ENCODE results near the gene GRAMD2B.
"Not testable (repeated sequence)": the region's sequence is repeated elsewhere in the genome, so short reads cannot be mapped to it uniquely, and the experiment has no call there.

GRAMD2B gene

DNA sequence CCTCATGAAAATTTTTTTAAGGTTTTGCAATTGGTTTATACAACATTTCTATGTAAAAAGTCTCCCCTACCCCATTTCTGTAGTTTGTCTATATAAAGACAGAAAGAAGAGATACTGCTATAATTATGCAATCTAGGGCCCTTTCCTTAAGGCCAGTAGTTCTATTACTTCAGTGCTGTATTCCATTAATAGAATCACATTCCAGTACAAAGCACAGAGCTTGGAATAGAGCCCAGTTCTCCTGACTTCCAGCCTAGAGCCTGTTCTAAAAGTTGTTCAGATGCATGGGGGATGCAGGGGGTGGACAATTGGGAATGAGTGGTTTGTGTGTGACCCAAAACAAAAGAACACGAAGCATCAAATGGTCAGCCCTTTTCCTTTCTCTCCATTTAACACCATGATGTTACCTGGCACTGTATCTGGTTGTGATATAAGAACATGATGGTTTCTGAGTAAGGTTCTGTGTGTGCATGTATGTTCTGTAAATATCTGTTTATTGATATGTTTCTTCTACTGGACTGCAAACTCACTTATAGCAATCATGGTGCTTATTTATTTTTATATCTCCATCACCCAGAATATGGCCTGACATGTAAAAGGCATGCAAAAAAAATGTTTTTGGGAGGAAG is 8.2 kb upstream of the GRAMD2B start:
- no peak for DNase-seq

- no peak for DNase-seq
Observed at GRCh38 chr5:126415789-126416188, 7.4 kb upstream of the GRAMD2B start.

- DNase-seq, result no peak
Observed at GRCh38 chr5:126416266-126416925, 6.8 kb upstream of the GRAMD2B start.

DNA sequence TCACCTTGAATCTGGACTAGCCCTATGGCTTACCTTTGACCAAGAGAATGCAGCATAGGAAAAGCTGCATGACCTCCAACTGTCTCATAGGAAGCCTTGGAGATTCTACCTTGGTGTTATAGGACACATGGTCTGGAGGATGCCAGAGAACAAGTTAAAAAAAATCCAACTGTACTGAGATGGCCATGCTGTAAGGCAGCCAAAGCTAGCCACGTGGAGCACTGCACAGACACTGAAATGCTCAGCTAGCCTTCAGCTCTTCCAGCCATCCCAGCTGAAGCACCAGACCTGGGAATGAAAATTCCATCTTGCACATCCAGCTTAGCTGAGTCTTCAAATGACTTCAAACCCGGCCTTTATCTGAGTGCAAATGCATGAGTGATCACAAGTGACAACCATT is 6.0 kb upstream of the GRAMD2B start:
- no peak for DNase-seq

DNA sequence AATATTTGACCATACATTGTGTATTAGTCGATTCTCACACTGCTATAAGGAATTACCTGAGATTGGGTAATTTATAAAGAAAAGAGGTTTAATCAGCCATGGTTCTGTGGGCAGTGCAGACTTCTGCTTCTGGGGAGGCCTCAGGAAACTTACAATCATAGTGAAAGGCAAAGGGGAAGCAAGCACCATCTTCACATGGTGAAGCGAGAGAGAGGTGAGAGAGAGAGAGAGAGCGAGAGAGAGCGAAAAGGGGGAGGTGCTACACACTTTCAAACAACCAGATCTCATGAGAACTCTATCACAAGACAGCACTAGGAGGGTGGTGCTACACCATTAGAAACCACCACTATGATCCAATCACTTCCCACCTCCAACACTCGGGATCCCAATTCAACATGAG is 4.1 kb upstream of the GRAMD2B start:
- DNase-seq, result no peak

DNA sequence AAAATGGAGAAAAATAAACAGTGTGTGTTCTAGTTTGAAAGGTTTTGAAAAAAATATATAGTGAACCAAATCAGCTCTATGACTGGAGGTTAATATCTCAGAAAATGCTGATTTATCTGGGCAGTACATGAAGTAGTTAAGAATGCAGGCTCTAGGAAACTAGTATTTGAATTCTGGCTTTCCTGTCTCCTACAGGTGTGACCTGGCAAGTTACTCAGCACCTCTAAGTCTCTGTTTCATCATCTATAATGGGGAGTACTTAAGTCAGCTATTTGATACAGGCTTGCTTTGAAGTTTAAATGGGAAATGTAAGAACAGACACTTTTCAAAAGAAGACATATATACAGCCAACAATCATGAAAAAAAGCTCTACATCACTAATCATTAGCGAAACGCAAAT is 5.2 kb downstream of the GRAMD2B start:
- no peak for DNase-seq

DNA sequence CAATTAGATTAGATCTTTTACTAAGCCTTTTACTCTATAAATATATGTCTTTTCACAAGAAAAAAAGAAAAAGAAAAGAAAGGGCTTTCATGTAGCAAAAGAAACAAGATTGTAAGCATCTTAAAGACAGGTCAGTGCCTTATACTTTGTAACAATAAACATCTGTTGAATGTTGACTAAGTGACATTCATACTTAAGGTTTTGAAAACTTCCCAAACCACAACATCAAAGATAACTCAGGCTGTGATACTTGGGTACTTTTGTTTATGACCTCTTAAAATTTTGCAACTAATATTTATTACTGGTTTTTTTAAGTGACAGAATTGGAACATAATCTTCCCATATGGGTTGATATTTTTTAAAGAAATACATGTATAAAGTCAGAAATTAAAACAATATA is 7.4 kb downstream of the GRAMD2B start:
- DNase-seq, result no peak

DNA sequence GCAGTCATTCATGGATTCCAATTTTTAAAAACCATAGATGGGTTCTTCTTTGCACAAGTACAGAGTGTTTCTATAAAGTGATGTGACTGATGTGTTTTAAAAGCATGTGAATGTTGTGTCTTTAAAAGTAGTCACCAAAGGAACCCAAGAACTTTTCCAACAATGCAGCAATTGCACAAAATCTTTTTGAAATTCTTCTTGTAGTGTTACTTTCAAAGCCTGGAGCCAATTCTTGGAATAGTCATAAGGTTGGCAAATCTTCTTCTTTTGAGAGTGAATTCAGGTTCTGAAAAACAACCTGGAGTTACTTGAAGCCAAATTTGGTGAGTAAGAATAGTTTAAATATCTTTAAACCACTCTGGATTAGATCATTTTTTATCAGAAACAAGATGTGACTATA is 10.5 kb downstream of the GRAMD2B start:
- no peak for DNase-seq

DNA sequence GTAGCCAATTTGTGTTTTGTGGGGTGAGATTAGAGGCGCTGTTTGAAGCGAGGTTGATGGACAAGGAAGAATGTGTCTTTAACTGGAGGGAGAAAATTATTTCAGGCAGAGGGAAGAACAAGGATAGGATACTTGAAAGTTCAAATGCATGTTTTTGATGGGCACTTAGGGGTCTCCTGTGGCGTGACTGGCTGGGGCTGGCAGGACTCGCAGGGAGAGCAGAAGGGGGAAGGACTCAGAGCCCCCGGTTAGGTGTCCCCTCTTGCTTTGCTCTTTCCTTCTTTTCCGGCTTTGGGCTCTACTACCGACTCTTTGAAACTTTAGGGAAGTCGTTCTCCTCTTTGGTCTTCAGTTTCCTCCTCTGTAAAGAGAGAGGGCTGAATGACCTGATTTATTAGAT is 12.1 kb downstream of the GRAMD2B start:
- DNase-seq, result no peak

GRCh38 chr5:126435714-126436113 is 12.5 kb downstream of the GRAMD2B start:
- no peak for DNase-seq

- DNase-seq, result no peak
Observed at GRCh38 chr5:126437721-126438120, 14.5 kb downstream of the GRAMD2B start.

DNA sequence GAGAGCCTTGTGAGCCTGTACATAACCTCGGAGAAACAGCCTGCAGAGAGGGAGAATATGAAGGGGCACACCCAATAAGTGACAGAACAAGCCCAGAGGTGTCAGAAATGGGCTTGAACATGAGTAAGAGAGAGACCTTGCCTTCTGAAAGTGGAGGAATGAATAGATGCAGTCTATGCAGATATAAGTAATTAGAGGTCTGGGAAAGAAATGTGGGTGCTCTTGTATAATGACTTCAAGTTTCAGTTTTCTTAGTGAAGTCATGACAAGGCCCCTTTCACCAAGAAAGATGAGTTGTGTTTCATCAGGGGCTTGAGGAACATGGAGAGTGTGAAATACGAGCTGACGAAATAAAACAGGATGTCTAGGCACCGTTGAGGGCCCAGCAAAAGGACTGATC is 15.1 kb downstream of the GRAMD2B start:
- no peak for DNase-seq

DNA sequence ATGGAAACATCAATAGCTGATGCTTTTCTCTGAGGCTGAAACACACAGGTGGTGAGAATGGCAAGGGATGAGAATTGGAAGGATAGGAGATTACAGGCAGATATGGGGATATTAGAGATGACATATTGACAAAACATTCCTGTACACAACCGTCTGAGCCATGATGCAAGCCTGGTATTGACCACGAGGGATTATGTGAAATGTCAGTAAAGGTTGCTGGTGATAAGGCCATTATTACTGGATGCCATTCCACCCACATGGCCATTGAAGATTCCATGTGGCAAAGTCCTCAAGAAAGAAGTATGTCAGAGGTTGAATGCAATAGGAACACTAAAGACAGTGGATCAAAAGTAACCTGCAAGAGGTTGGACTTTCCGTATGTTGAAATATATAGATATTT is 15.7 kb downstream of the GRAMD2B start:
- DNase-seq, result no peak

GRCh38 chr5:126439724-126440123 is 16.5 kb downstream of the GRAMD2B start:
- not testable (repeated sequence) for DNase-seq

- no peak for DNase-seq
Observed at GRCh38 chr5:126441230-126441629, 18.0 kb downstream of the GRAMD2B start.

GRCh38 chr5:126443374-126443851 is 20.2 kb downstream of the GRAMD2B start:
- DNase-seq, result no peak

DNA sequence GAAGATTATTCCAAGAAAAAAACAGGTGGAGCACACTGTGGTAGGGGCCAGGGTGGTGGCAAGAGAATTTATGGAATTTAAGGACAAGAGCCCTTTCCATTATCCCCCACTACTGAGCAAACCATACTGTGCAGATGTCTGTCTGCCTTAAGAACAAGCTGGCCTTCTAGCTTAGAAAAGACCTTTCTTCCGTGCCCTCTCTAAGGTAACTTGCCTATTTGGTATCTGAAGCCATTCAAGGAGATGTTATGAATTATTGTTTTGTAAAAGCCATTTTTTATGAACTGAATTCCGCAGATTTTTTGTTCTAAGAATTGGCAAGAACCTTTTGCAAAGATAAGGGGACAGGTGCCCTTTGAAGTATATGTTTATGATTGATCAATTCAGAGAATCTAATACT is 20.9 kb downstream of the GRAMD2B start:
- no peak for DNase-seq

- no peak for DNase-seq
Observed at GRCh38 chr5:126445502-126446174, 22.4 kb downstream of the GRAMD2B start.

DNA sequence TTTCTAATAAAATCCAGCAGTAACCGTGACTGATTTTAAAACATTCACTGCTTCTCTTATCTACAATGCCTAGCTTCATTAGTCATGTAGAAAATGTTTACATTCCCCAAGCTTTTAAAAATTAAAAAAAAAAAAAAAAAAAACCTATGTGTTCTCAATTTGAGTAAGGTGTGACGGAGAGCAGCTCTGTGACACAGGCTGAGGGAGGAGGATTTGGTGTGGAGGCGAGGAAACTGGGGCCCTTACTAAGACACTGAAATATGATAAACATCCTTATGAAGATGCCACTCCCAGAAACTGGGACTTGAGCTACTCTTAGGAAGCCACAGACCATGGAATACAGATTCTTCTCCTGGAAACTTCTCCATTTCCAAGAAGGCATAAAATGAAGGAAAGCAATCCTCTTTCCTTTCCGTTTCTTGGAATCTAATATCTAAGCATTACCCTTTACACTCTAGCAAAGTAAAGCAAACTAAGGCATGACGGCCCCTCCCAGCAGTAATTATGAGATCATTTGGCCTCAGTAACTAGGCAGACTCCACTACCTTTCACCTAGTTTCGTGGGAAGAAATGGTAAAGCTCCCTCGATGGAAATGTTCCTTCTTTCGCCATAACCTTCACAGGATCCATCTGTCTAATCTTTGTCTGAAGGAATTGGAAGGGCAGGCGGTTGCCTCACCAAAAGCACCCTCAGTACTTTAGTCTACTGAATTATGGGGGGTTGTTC is 23.5 kb downstream of the GRAMD2B start:
- DNase-seq, result peak in 1 of 2 donors; percentile 18

DNA sequence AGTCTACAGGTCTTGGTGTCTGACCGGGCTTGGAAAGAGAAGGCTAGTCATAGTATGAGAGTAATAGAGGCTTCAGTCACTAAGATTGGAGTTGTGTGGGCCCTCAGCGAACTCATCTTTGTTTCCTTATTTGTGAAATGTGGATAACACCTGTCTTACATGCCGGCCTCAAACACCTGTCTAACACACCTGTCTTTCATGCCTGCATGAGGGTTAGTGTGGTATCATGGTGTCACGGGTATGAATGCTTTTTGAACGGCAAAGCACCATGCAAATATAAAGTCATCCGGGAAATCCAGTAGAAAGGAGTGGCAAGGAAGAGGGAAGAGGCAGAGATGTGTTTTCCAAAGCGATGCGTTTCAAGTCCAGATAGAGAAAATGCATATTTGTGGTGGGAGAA is 25.5 kb downstream of the GRAMD2B start:
- no peak for DNase-seq

DNA sequence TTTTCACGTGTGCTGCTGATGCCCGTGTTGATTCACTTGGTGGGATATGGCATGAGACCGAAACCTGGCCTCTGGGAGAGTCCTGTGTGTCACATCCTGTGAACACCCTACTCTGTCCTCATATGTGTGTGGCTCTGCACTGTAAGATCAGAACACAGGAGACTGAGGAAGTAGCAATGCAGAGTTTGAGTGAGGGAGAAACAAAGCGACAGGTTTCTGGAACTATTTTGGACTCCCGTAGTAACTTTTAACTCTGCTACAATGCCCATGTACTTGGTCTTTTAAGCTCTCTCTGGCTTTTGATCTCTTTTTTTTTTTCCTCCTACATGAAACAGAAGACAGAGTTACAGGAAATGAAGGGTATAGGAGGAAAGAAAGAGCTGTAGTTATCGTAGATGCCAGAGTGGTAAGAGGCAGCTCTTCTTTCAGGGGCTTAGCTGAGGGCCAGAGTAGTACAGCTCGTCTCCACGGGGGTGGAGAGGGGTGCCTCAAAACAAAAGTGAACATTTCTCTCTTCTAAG is 26.6 kb downstream of the GRAMD2B start:
- peak; percentile 66 to 73 for DNase-seq

DNA sequence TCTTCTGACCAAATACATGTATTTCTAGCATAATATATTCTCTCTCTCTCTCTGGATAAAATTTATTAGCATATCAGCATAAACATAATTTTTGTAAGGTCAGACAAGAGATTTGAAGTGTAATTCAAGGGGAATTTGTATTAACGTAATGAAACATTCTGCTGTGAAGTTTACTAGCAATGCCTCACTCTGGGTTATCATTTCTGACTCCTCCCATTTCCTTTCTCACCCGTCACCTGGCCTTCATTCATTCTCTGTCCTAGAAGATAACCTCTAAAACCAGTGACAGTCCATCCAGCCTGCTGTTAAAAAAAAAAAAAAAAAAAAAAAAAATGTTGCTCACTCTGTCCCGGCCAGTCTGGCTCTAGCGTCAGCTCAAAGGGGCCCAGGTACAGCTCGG is 27.1 kb downstream of the GRAMD2B start:
- DNase-seq, result peak; percentile 12 to 66

GRCh38 chr5:126450907-126451306 is 27.7 kb downstream of the GRAMD2B start:
- DNase-seq, result no peak

Data from CD4-positive, alpha-beta T cell treated with Interleukin-1 beta for 1 hour (primary cell).